Activated T-cell treated with anti-CD3 and anti-CD28 coated beads, Interleukin-2, amount 50 U/mL, for 72 hours (primary cell): ENCODE data around the gene SOX30. TPM values are rescaled to one million over a fixed set of nuclear protein-coding genes. Genes with fewer than 3 reads are reported as not detected.

ENCODE experiments used
- ATAC-seq, 2 donors: fragments of 150-1000 bp; cut with Tn5 transposase; replicated peaks in 1 of 2; 2 replicates each; pipeline ENCODE4 v1.10.0; 2021; ENCODE audit warnings: moderate library complexity in 2 of 2, mild to moderate bottlenecking in 1 of 2
- DNase-seq, 2 donors: peaks; one replicate each; pipeline ENCODE4 v3.0.0; 2021 to 2022; ENCODE audit warnings: mixed read lengths in 1 of 2
- H3K27ac Mint-ChIP-seq: one replicate; pipeline ENCODE4 v1.8.0; 2022; ENCODE audit warnings: mild to moderate bottlenecking, moderate library complexity, mixed read lengths
- H3K27me3 Mint-ChIP-seq: one replicate; pipeline ENCODE4 v1.8.0; 2022; ENCODE audit warnings: low read depth, mixed read lengths
- H3K36me3 Mint-ChIP-seq, 2 donors: one replicate each; pipeline ENCODE4 v1.8.0; 2022; ENCODE audit warnings: mixed read lengths in 2 of 2, mild to moderate bottlenecking in 1 of 2; ENCODE audit not compliant: insufficient read depth in 2 of 2
- H3K4me1 Mint-ChIP-seq: one replicate; pipeline ENCODE4 v1.8.0; 2022; ENCODE audit warnings: low read depth, mixed read lengths
- H3K4me3 Mint-ChIP-seq, 2 donors: one replicate each; pipeline ENCODE4 v1.8.0; 2022; ENCODE audit warnings: mild to moderate bottlenecking in 2 of 2, mixed read lengths in 2 of 2, moderate library complexity in 2 of 2
- H3K9me3 Mint-ChIP-seq, 2 donors: one replicate each; pipeline ENCODE4 v1.8.0; 2022; ENCODE audit warnings: mixed read lengths in 2 of 2
- total RNA-seq, 2 donors: library from RNA; stranded (reverse); gene quantifications; one replicate each; pipeline ENCODE4 v1.2.3, GENCODE V29; 2022

Gene SOX30
- total RNA-seq, 2 donors from 2014 or later = 0.34 to 2.0 TPM

DNA sequence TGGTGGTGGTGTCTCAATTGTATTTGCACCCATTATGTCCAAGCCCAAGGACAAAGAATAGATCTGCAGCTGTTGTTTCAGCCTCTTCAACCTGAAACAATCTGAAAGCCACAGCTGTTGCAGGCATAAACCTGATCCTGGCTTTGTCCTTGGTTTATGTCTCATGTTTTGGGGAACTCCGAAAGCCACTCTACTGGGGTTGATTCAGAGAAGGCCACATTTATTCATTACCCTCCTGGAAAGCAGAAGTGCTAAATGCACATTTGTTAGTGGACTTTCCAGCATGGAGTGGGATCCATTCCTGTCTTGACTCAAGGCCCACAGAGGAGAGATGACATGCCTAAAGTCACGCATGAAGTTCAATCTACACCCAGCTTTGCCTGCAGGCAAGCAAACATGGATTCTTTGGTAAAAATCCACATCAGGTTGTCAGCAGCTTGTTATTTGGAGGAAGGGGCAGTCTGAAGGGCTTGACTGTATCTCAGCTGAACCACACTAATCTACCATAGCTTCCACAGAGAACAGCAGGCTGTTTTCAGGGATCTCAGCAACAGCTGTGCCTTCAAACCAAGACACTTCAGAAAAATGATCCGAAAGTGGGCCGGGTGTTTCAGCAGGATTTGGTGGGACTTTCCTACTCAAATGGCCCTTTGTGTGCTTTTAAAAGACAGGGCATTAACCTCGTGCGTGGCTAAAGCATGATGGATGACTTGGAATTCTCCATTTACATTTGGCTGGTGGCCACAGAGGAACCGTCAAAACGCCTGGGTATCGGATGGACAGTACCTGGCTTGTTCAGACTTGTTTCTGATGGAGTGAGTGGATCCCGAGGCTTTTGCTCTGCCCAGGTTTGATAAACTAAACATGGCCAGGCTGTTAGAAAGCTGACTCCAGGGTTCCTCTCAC, 40.4 kb downstream of the SOX30 start:
- no peaks in the 10 kb centered on the region for H3K9me3 Mint-ChIP-seq
- no peak for DNase-seq
- peaks cover 0 to 1% of the 10 kb centered on the region in 2 donors for H3K36me3 Mint-ChIP-seq
- peaks cover 59% of the 10 kb centered on the region for H3K4me1 Mint-ChIP-seq
- ATAC-seq = peak; percentile 16 to 40
- H3K4me3 Mint-ChIP-seq = peak overlapping the region in 1 of 2 donors; percentile 5
- H3K27ac Mint-ChIP-seq = peak overlapping the region; percentile 15
- no peaks in the 10 kb centered on the region for H3K27me3 Mint-ChIP-seq

DNA sequence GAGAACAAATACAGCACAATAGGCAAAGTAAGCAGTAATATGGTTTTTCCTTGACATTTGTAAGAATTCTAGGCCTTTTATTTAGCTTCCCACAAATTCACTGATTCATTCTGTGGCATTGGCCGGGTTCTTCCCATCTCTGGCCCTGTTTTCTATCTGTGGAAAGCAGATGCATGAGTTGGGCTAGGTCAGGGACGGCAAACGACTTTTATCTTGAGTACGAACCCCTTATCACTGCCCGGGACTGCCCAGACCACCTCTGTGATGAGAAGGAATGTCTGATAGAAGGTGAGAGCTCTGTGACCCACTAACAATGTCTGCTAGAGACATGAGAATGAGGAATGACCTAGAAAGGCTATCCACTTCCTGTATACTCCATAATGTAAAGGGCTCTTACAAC, 41.2 kb downstream of the SOX30 start:
- ATAC-seq (no peak), DNase-seq (no peak)
- Mint-ChIP-seq H3K4me1 (peaks cover 65% of the 10 kb centered on the region), H3K27me3 (no peaks in the 10 kb centered on the region), H3K36me3 (peaks cover 0 to 1% of the 10 kb centered on the region in 2 donors), H3K4me3 (peak overlapping the region in 1 of 2 donors; percentile 48), H3K27ac (peak overlapping the region; percentile 8), H3K9me3 (no peaks in the 10 kb centered on the region)

DNA sequence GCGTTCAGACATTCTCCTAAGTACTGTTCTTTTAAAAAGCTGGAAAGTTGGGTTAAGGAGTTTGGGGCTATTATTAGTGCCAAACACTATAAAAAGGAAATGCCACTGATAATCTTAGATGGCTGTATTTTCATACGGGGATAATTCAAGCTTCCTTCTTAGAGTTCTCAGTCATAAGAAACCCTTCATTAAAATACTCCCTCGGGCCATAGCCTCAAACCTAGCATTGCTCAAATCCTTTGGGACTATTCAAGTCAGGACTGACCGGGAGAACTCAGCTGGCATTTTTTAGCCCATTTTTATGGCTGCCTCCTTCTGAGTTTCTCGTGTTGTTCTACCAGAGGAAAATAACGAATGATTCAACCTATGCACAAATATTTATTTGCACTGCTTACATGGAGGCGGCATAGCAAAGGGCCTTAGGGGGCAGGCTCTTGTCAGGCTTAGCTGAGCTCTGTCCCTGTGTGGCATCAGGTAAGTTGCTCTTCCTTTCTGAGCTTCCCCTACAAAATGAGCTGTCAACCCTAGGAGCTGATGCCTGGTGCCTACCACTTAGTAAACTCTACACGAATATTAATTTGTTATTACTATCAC, 43.2 kb downstream of the SOX30 start:
- H3K4me1 Mint-ChIP-seq = peaks cover 73% of the 10 kb centered on the region
- no peak overlapping the region for H3K4me3 Mint-ChIP-seq
- no peak overlapping the region for H3K27ac Mint-ChIP-seq

DNA sequence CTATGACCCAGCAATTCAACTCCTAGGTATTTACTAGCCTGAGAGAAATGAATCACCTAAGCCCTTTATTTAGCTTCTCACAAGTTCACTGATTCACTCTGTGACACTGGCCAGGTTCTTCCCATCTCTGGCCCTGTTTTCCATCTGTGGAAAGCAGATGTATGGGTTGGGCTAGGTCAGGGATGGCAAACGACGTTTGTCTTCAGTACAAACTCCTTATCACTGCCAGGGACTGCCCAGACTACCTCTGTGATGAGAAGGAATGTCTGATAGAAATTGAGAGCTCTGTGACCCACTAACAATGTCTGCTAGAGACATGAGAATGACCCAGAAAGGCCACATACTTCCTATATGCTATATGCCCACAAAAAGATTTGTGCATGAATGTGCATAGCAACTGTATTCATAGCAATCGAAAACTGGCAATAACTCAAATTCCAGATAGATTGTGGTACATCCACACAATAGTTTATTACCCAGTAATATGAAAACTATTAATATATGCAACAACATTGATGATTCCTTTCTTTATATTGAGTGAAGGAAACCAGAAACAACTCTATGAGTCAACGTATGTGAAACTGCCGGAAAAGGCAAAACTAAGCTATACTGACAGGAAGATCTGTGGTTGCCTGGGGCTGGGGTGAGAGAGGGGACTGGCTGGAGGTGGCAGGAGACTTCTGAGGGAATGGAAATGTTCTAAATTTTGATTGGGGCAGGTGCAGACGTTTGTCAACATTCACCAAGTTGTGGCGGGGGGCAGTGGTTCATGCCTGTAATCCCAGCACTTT, 44.7 kb downstream of the SOX30 start:
- H3K27ac Mint-ChIP-seq = peak overlapping the region; percentile 60
- H3K4me1 Mint-ChIP-seq = peaks cover 73% of the 10 kb centered on the region
- ATAC-seq = peak; percentile 60 to 64
- H3K9me3 Mint-ChIP-seq = no peaks in the 10 kb centered on the region
- peak overlapping the region; percentile 67 to 76 for H3K4me3 Mint-ChIP-seq
- DNase-seq = peak; percentile 66 to 72
- H3K27me3 Mint-ChIP-seq = no peaks in the 10 kb centered on the region
- H3K36me3 Mint-ChIP-seq = peaks cover 0 to 1% of the 10 kb centered on the region in 2 donors

More for the DNA sequence above, 43.2 kb downstream of the SOX30 start:
- ATAC-seq (no peak), DNase-seq (no peak)
- Mint-ChIP-seq H3K9me3 (no peaks in the 10 kb centered on the region), H3K27me3 (no peaks in the 10 kb centered on the region), H3K36me3 (peaks cover 0 to 1% of the 10 kb centered on the region in 2 donors)

DNA sequence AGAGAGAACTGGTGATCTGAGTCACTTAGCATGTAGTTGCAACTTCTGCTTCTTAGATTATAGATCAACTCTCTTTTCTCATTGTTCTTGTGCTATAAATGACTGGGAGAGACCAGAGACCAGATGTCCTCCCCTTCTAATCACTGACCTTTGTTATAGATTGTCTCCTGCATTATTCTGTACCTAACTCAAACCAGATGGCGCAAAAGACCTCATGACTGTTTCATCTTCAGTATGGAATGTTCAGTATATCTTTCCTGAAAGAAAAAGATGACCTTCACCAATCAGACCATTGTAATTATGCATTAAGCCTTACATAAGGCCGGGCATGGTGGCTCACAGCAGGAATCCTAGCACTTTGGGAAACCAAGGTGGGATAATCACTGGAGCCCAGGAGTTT, 46.2 kb downstream of the SOX30 start:
- Mint-ChIP-seq H3K9me3 (no peaks in the 10 kb centered on the region), H3K4me1 (peaks cover 75% of the 10 kb centered on the region), H3K27me3 (no peaks in the 10 kb centered on the region), H3K27ac (peak overlapping the region; percentile 47), H3K4me3 (peak overlapping the region in 1 of 2 donors; percentile 29), H3K36me3 (peaks cover 0 to 1% of the 10 kb centered on the region in 2 donors)
- DNase-seq = no peak
- ATAC-seq = no peak

DNA sequence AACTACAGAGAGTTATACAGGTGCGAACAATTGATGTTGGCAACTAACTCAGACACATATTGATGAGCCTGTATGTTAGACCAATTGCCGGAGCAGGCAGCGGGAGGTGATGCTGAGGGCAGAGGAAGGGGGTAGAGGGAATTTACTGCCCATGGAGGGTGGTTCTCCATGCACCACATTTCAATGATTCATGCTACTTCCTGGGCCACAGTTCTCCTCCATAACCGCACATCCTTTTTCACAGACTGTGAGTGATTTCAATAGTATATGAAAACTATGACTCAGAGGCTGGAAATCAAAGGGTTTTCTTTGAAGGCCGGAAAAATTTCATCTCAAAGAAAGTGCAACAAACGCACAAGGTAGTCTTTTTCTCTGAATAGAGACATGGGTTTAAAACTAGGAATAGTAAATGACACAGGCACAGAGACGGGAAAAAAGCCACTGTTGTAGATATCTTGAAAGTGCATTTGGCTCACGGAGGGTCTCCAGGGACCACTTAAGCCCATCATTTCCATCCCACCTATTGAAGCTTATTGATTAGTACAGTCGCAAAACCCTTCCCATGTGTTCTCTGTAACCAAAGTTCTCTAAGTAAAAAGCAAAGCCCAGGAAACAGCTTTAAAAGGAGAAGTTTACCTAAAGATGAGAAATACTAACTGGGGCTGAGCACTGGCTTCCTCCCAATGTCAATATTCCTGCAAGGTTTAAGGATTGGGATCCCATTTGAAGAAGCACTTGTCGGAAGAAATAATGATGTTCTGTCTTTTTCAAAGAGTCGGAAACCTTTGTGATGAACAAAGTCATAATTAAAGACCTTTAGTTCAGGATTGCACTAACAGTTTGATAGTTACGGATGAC, 48.7 kb downstream of the SOX30 start:
- peak; percentile 71 to 79 for DNase-seq
- peaks cover 0 to 1% of the 10 kb centered on the region in 2 donors for H3K36me3 Mint-ChIP-seq
- peak; percentile 71 to 72 for ATAC-seq
- peak overlapping the region; percentile 75 to 89 for H3K4me3 Mint-ChIP-seq
- no peaks in the 10 kb centered on the region for H3K9me3 Mint-ChIP-seq
- peaks cover 90% of the 10 kb centered on the region for H3K4me1 Mint-ChIP-seq
- H3K27ac Mint-ChIP-seq = peak overlapping the region; percentile 53
- H3K27me3 Mint-ChIP-seq = no peaks in the 10 kb centered on the region

DNA sequence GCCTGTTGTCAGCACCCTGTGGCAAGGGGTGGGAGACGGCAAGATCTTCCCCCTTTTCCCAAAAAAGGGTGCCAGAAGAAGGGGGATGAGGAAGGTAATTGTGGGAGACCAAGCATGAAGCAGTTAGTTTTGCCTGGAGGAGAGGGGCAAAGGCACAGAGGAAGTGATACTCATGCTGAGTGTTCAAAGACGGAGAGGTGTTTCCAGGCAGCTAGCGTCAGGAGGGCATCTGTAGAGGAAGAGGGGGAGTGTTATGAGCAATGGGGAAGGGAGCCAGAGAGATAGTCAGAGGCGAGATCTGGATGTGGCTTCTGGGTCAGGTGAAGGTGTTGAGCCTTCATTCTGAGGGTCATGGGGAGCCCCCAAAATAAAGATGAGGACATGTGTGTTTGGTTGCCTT, 49.7 kb downstream of the SOX30 start:
- Mint-ChIP-seq H3K4me3 (peak overlapping the region; percentile 75 to 89), H3K4me1 (peaks cover 90% of the 10 kb centered on the region), H3K36me3 (no peaks in the 10 kb centered on the region), H3K27me3 (no peaks in the 10 kb centered on the region), H3K9me3 (no peaks in the 10 kb centered on the region), H3K27ac (peak overlapping the region; percentile 53)
- peak; percentile 65 to 69 for DNase-seq
- peak; percentile 67 to 71 for ATAC-seq

DNA sequence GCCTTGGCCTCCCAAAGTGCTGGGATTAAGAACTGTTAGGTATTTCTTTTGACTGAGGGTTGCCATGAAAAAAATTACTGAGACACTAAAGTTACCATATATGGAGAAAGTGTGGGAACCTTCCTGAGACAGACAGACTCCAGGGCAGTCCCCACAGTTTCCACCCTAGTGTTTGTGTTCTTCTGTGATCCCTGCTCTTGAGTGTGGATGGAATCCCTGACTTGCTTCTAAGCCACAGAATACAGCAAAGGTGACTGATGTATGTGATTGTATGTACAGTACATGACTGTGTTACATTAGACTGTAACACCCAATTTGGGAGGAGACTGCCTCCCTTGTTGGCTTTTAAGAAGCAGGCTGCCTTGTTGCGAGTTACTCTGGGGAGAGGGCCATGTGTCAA, 52.0 kb downstream of the SOX30 start:
- peak in 1 of 2 donors; percentile 5 for ATAC-seq
- Mint-ChIP-seq H3K4me3 (peak overlapping the region; percentile 41 to 43), H3K27ac (peak overlapping the region; percentile 48), H3K27me3 (no peaks in the 10 kb centered on the region), H3K4me1 (peaks cover 97% of the 10 kb centered on the region), H3K9me3 (peaks cover 0 to 2% of the 10 kb centered on the region in 2 donors), H3K36me3 (peaks cover 0 to 3% of the 10 kb centered on the region in 2 donors)
- DNase-seq = no peak

DNA sequence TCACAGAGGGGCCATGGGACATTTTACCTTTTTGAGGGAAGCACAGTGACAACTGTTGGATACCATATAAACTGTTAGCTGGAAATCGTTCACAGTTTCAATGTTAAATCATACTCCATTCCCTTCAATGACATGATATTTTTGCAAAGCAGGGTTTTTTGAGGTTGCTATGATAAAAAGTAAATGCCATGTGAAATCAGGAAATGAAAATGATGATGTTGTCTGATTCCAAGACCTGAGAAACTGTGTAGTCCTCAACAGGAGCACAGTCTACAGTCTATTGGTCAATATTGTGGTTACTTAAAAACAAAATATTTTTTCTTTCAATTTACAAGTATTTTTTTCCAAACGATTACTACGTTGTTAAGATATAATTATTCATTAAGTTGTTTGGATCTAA, 52.7 kb downstream of the SOX30 start:
- peak overlapping the region; percentile 88 for H3K27ac Mint-ChIP-seq
- peaks cover 100% of the 10 kb centered on the region for H3K4me1 Mint-ChIP-seq
- H3K4me3 Mint-ChIP-seq = peak overlapping the region; percentile 13 to 74
- no peak for DNase-seq
- H3K36me3 Mint-ChIP-seq = peaks cover 0 to 3% of the 10 kb centered on the region in 2 donors
- no peaks in the 10 kb centered on the region for H3K27me3 Mint-ChIP-seq
- peaks cover 0 to 2% of the 10 kb centered on the region in 2 donors for H3K9me3 Mint-ChIP-seq
- no peak for ATAC-seq

DNA sequence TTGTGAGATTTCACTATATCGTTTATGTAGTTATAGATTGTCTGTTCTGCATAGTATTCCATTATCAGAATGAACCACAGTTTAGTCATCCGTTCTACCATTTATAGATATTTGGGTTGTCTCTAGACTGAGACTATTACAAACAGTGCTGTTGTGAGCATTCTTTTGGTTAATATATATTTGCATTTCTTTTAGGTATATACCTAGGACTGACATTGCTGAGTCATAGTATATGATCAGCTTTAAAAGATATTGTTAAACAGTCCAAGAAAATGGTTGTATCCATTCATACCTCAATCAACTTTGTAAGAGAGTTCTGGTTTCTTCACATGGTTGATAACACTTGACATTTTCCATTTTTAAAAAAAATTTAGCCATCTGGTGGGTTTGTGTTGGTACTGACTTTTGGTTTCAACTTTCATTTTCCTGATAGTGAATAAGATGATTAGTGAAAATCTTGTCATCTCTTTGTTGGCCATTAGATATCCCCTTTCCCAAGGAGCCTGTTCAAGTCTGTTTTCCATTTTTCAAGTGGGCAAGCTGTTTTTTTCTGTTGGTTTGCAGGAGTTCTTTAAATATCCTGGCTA, 53.8 kb downstream of the SOX30 start:
- no peak for ATAC-seq
- H3K27me3 Mint-ChIP-seq = no peaks in the 10 kb centered on the region
- H3K27ac Mint-ChIP-seq = peak overlapping the region; percentile 88
- DNase-seq = no peak
- peaks cover 0 to 3% of the 10 kb centered on the region in 2 donors for H3K36me3 Mint-ChIP-seq
- H3K4me3 Mint-ChIP-seq = peak overlapping the region; percentile 31 to 74
- peaks cover 100% of the 10 kb centered on the region for H3K4me1 Mint-ChIP-seq
- H3K9me3 Mint-ChIP-seq = peaks cover 0 to 2% of the 10 kb centered on the region in 2 donors

DNA sequence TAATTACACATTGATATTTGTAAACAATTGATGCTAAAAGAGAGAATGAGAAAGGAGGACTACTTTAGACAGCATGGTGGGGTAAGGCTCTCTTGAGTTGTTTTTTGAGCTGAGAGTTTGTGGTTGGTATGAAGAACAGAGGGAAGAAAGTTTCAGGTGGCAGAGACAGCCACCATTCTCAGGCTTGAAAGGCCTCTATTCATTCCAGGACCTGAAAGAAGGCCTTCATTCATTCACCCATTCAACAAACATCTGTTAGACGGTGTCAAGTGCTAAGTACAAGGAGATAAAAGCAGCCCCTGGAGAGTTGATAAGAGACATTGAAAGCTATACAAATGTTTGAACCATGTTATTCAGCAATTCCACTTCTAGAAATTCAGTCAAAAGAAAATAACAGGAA, 55.0 kb downstream of the SOX30 start:
- peak; percentile 33 to 61 for ATAC-seq

DNA sequence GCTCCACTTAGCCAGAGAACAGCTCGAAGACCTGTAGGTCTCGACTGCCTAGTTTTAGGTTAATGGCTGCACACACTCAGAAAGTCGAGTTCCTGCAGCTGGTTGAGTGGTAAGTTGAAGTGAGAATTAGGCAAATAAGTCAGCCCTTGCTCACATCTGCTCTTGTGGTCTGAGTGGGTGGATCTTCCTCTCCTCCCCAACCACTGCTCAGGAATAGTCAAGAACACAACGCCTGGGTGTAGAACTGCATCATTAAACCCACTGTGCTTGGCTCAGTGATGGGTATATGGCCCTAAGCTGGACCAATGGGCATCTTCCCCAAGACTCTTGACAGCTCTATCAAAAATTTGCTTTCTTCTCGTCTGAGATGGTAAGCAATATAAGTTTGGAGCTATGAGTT, 55.8 kb downstream of the SOX30 start:
- peak; percentile 75 to 79 for ATAC-seq
- peak; percentile 68 to 69 for DNase-seq
- Mint-ChIP-seq H3K27me3 (no peaks in the 10 kb centered on the region), H3K9me3 (peaks cover 5% of the 10 kb centered on the region in 2 donors), H3K27ac (peak overlapping the region; percentile 83), H3K36me3 (peaks cover 6 to 10% of the 10 kb centered on the region in 2 donors), H3K4me1 (peaks cover 100% of the 10 kb centered on the region), H3K4me3 (peak overlapping the region; percentile 63 to 71)

More for the DNA sequence above, 55.0 kb downstream of the SOX30 start:
- Mint-ChIP-seq H3K9me3 (peaks cover 0 to 2% of the 10 kb centered on the region in 2 donors), H3K27me3 (no peaks in the 10 kb centered on the region), H3K4me3 (peak overlapping the region; percentile 63 to 71), H3K4me1 (peaks cover 100% of the 10 kb centered on the region), H3K27ac (peak overlapping the region; percentile 56), H3K36me3 (peaks cover 0 to 3% of the 10 kb centered on the region in 2 donors)
- DNase-seq = peak; percentile 27 to 40
